Osteocyte (in vitro differentiated cells): ENCODE data around the gene KAT7. TPM values are rescaled to one million over a fixed set of nuclear protein-coding genes. Genes with fewer than 3 reads are reported as not detected.
A peak's percentile ranks its signal among the peaks of the same experiment; 100 is the strongest.

Source experiments
- DNase-seq: peaks from one replicate; pipeline ENCODE4 v3.0.0; 2021; ENCODE audit warnings: mixed read lengths; ENCODE audit not compliant: unreplicated experiment; ENCODE audit errors: extremely low spot score
- H3K27ac Mint-ChIP-seq: one replicate; pipeline ENCODE4 v1.8.0; 2021; ENCODE audit warnings: mild to moderate bottlenecking, mixed read lengths; ENCODE audit not compliant: unreplicated experiment
- H3K27me3 Mint-ChIP-seq: one replicate; pipeline ENCODE4 v1.8.0; 2021; ENCODE audit warnings: mixed read lengths; ENCODE audit not compliant: unreplicated experiment
- H3K36me3 Mint-ChIP-seq: one replicate; pipeline ENCODE4 v1.8.0; 2021; ENCODE audit warnings: mixed read lengths; ENCODE audit not compliant: unreplicated experiment
- H3K4me1 Mint-ChIP-seq: one replicate; pipeline ENCODE4 v1.8.0; 2021; ENCODE audit warnings: mixed read lengths; ENCODE audit not compliant: unreplicated experiment
- H3K4me3 Mint-ChIP-seq: one replicate; pipeline ENCODE4 v1.8.0; 2021; ENCODE audit warnings: mild to moderate bottlenecking, moderate library complexity, mixed read lengths; ENCODE audit not compliant: unreplicated experiment
- H3K9me3 Mint-ChIP-seq: one replicate; pipeline ENCODE4 v1.8.0; 2021; ENCODE audit warnings: mixed read lengths; ENCODE audit not compliant: unreplicated experiment
- total RNA-seq: library from RNA; stranded (reverse); gene quantifications from 2 replicates; pipeline ENCODE4 v1.2.1, GENCODE V29; 2021
- TF ChIP-seq, protein P1 (sequence below): fragments of 200-600 bp; sonication (generic); IDR thresholded peaks from 2 replicates; pipeline ENCODE4 v1.5.0; 2021; ENCODE audit warnings: antibody characterized with exemption, mild to moderate bottlenecking, moderate library complexity

KAT7 gene
- total RNA-seq, 1 donor from 2014 or later, result 50.5 TPM

DNA sequence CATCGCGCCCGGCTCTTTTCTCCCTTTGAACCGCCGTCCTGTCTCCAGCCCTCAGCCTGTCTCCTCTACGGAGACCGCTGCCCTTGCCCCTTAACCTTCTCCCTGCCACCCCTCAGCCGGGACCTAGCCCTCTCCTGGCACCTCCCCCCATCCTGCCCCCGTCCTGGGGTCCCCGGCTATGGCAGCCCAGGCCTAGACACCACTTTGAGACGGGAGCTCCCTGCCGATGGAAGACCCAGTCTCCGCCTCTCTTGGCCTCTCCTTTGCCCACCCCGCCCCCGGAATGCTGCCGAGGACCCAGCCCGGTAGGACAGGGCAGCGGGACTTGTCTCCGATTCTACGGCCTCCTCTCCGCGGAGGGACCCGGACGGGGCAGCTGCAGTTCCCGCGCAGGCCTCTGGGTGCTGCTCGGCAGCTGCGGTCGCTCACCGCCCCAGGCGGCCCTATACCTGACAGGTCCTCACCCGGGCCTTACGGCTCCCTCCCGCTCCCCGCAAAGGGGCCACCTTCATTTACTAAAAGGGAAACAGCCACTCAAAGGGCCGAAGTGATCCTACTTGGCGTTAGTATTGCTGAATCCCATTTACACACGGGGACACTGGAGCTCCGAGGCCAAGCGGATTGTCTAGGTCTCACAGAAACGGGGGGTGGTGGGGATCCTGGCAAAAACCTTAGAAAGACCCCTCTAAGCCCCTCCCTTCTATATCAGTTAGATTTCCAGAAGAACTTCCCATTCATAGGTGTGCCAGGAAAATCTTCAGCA is 92.0 kb downstream of the KAT7 start:
- no peak overlapping the region for H3K4me3 Mint-ChIP-seq
- no peaks in the 10 kb centered on the region for H3K9me3 Mint-ChIP-seq
- H3K27ac Mint-ChIP-seq, result no peak overlapping the region

DNA sequence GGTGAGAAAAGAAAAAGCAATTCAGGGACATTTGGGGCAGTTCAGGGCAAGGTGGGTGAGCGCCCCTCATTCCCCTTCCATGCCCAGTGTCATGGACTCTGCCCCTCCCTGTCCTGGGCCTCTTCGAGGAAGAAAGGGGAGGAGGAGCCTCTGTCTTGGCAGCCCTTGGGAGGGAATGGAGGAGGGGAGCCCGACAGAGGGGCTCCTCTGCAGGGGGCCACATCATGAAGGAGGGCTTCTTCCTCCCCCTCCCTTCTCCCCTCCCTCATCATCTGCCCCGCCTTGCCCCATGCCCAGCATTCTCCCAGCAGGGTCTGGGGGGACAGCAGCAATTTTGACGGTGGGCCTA is 92.5 kb downstream of the KAT7 start:
- no peaks in the 10 kb centered on the region for H3K9me3 Mint-ChIP-seq
- H3K27ac Mint-ChIP-seq, result no peak overlapping the region
- DNase-seq, result no peak
- H3K4me1 Mint-ChIP-seq, result peaks cover 4% of the 10 kb centered on the region
- TF ChIP-seq, protein P1, sequence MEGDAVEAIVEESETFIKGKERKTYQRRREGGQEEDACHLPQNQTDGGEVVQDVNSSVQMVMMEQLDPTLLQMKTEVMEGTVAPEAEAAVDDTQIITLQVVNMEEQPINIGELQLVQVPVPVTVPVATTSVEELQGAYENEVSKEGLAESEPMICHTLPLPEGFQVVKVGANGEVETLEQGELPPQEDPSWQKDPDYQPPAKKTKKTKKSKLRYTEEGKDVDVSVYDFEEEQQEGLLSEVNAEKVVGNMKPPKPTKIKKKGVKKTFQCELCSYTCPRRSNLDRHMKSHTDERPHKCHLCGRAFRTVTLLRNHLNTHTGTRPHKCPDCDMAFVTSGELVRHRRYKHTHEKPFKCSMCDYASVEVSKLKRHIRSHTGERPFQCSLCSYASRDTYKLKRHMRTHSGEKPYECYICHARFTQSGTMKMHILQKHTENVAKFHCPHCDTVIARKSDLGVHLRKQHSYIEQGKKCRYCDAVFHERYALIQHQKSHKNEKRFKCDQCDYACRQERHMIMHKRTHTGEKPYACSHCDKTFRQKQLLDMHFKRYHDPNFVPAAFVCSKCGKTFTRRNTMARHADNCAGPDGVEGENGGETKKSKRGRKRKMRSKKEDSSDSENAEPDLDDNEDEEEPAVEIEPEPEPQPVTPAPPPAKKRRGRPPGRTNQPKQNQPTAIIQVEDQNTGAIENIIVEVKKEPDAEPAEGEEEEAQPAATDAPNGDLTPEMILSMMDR, result no peak
- no peak overlapping the region for H3K4me3 Mint-ChIP-seq
- H3K27me3 Mint-ChIP-seq, result peaks cover 72% of the 10 kb centered on the region
- H3K36me3 Mint-ChIP-seq, result no peaks in the 10 kb centered on the region

More for the DNA sequence above, 92.0 kb downstream of the KAT7 start:
- TF ChIP-seq, protein P1, result peak; percentile 95
- DNase-seq, result peak; percentile 92
- Mint-ChIP-seq H3K27me3 (peaks cover 72% of the 10 kb centered on the region), H3K36me3 (no peaks in the 10 kb centered on the region), H3K4me1 (peaks cover 4% of the 10 kb centered on the region)

DNA sequence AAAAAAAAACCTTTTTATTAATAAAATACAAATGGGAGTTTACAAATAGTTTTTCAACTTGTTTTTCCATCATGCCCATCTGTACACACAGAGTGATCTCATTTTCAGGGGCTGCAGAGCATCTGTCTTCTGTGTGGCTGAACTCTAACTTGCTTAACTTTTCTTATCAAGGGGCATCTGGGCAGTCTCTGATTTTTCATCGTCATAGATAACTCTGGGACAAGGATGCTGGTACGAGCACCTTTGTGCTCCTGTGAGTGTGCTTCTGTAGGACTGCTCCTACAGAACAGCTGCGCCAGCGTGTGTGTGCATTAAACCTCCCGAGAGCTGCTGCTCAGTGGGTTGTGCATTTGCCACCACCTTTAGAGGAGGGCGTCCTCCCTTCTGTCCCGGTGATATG is 94.0 kb downstream of the KAT7 start:
- Mint-ChIP-seq H3K4me3 (no peak overlapping the region), H3K27me3 (peaks cover 77% of the 10 kb centered on the region), H3K36me3 (no peaks in the 10 kb centered on the region), H3K4me1 (peaks cover 7% of the 10 kb centered on the region), H3K9me3 (no peaks in the 10 kb centered on the region), H3K27ac (no peak overlapping the region)
- TF ChIP-seq, protein P1, result no peak
- DNase-seq, result no peak

Other genes starting within 250 kb of the KAT7 start
- 1.3 and 1.6 TPM in 2 replicates for gene NXPH3, start 212.8 kb upstream of the KAT7 start, total RNA-seq
- gene SPOP, start 110.6 kb upstream of the KAT7 start, total RNA-seq, result 63.9 and 68.6 TPM in 2 replicates
- 60.0 and 62.0 TPM in 2 replicates for gene SLC35B1, start 80.7 kb upstream of the KAT7 start, total RNA-seq
- gene FAM117A, start 24.6 kb upstream of the KAT7 start, total RNA-seq, result 2.7 TPM in 2 replicates
- not detected in 2 replicates for gene TAC4, start 59.4 kb downstream of the KAT7 start, total RNA-seq
- not detected in 2 replicates for gene DLX4, start 180.5 kb downstream of the KAT7 start, total RNA-seq
- gene DLX3, start 206.5 kb downstream of the KAT7 start, total RNA-seq, result not detected in 2 replicates